H1 (cell line): ENCODE results near the gene N4BP3. TPM values are rescaled to one million over a fixed set of nuclear protein-coding genes. Genes with fewer than 3 reads are reported as not detected.

Experiments
- CTCF ChIA-PET: fragments of 300-600 bp; sonication (Branson Sonifier 250); formaldehyde crosslinking; loops from one replicate; lab custom pipeline; 2021; ENCODE audit not compliant: partially characterized antibody; lab: Charles Lee
- POLR2A ChIA-PET: fragments of 300-600 bp; sonication (Branson Sonifier 250); formaldehyde crosslinking; loops from one replicate; lab custom pipeline; 2021; ENCODE audit warnings: inconsistent platforms; ENCODE audit not compliant: partially characterized antibody; lab: Charles Lee
- DNase-seq, 2 experiments: peaks; one replicate each; pipeline versions ENCODE4 v3.0.0 to v3.0.0-alpha.2; 2010 to 2022; ENCODE audit warnings: low spot score in 2 of 2, low read depth in 1 of 2, mixed read lengths in 1 of 2
- FAIRE-seq: peaks from 2 replicates; lab custom pipeline; 2011; peaks lifted over from hg19 to GRCh38; lab: Jason Lieb, UNC
- H2AFZ ChIP-seq: 2 replicates; pipeline ENCODE4 v1.8.1; 2012; ENCODE audit warnings: low read length, inconsistent platforms
- H2AK5ac ChIP-seq: 2 replicates; pipeline ENCODE4 v1.6.1; 2013; ENCODE audit warnings: low read depth, low read length
- H2BK120ac ChIP-seq: replicated peaks from 2 replicates; pipeline ENCODE3; 2013; ENCODE audit warnings: low read depth, low read length, inconsistent platforms
- H2BK12ac ChIP-seq: 2 replicates; pipeline ENCODE4 v1.6.1; 2013; ENCODE audit warnings: low read depth, low read length
- H2BK15ac ChIP-seq: 2 replicates; pipeline ENCODE4 v1.6.1; 2013; ENCODE audit warnings: low read length
- H2BK20ac ChIP-seq: 2 replicates; pipeline ENCODE4 v1.6.1; 2013; ENCODE audit warnings: low read length
- H2BK5ac ChIP-seq: 2 replicates; pipeline ENCODE4 v1.6.1; 2013; ENCODE audit warnings: low read depth, low read length
- H3K14ac ChIP-seq: 2 replicates; pipeline ENCODE4 v1.6.1; 2013; ENCODE audit warnings: inconsistent platforms; ENCODE audit not compliant: insufficient read length
- H3K18ac ChIP-seq: 2 replicates; pipeline ENCODE4 v1.6.1; 2013; ENCODE audit warnings: low read length; ENCODE audit errors: extremely low read depth
- H3K23ac ChIP-seq: 2 replicates; pipeline ENCODE4 v1.6.1; 2013; ENCODE audit warnings: inconsistent platforms; ENCODE audit not compliant: insufficient read length
- H3K23me2 ChIP-seq: 2 replicates; pipeline ENCODE4 v1.6.1; 2013; ENCODE audit warnings: low read depth, low read length
- H3K27ac ChIP-seq: 2 replicates; pipeline ENCODE4 v1.6.1; 2011; ENCODE audit warnings: low read depth, low read length, inconsistent platforms
- H3K27me3 ChIP-seq, 4 experiments: replicated peaks in 1 of 4; 1 replicate in 1 of 4; 2 replicates in 3 of 4; pipeline versions ENCODE4 v1.6.1 to v1.8.1; 2011 to 2013; ENCODE audit warnings: low read length in 3 of 4, mild to moderate bottlenecking in 3 of 4, inconsistent platforms in 2 of 4, mixed read lengths in 2 of 4, moderate library complexity in 1 of 4; ENCODE audit not compliant: control insufficient read depth in 3 of 4, insufficient read depth in 3 of 4; ENCODE audit errors: extremely low read depth in 1 of 4
- H3K36me3 ChIP-seq, 4 experiments: 2 replicates each; pipeline versions ENCODE4 v1.6.1 to v1.8.1; 2011 to 2013; ENCODE audit warnings: mild to moderate bottlenecking in 4 of 4, low read length in 3 of 4, moderate library complexity in 2 of 4, control low read depth in 1 of 4, inconsistent platforms in 1 of 4; ENCODE audit not compliant: insufficient read depth in 4 of 4, control insufficient read depth in 2 of 4
- H3K4ac ChIP-seq: replicated peaks from 2 replicates; pipeline ENCODE3; 2013; ENCODE audit warnings: low read length, low read depth, mixed read lengths, inconsistent platforms; ENCODE audit not compliant: insufficient read length
- H3K4me1 ChIP-seq, 4 experiments: replicated peaks in 1 of 4; 1 replicate in 1 of 4; 2 replicates in 3 of 4; pipeline versions ENCODE4 v1.6.1 to v1.8.1; 2011 to 2013; ENCODE audit warnings: low read length in 3 of 4, inconsistent platforms in 2 of 4, mixed read lengths in 1 of 4; ENCODE audit not compliant: insufficient read depth in 4 of 4, control insufficient read depth in 3 of 4
- H3K4me2 ChIP-seq, 2 experiments: 2 replicates each; pipeline versions ENCODE4 v1.6.1 to v1.8.1; 2011 to 2013; ENCODE audit warnings: low read depth in 2 of 2, low read length in 2 of 2, control low read depth in 1 of 2, inconsistent platforms in 1 of 2, mild to moderate bottlenecking in 1 of 2; ENCODE audit not compliant: insufficient read depth in 1 of 2
- H3K4me3 ChIP-seq, 4 experiments: fragments of 200-600, 300-600 bp in 1 of 4; sonication (generic), shearing (Covaris generic), sonication (Bioruptor Twin) in 1 of 4; 2 replicates each; pipeline versions ENCODE4 v1.5.1 to v1.8.1; 2011 to 2016; ENCODE audit warnings: low read length in 4 of 4, low read depth in 3 of 4, control low read depth in 2 of 4, inconsistent platforms in 2 of 4, mild to moderate bottlenecking in 2 of 4, mixed read lengths in 1 of 4, moderate library complexity in 1 of 4; ENCODE audit not compliant: insufficient read depth in 2 of 4; ENCODE audit errors: extremely low read depth in 1 of 4
- H3K56ac ChIP-seq: replicated peaks from 2 replicates; pipeline ENCODE3; 2013; ENCODE audit warnings: low read depth, mild to moderate bottlenecking, mixed read lengths, low read length, inconsistent platforms; ENCODE audit not compliant: insufficient read length
- H3K79me1 ChIP-seq: 2 replicates; pipeline ENCODE4 v1.6.1; 2013; ENCODE audit warnings: low read depth, low read length, control low read depth
- H3K79me2 ChIP-seq, 2 experiments: 2 replicates each; pipeline versions ENCODE4 v1.6.1 to v1.8.1; 2012 to 2013; ENCODE audit warnings: low read length in 2 of 2, mild to moderate bottlenecking in 2 of 2, inconsistent platforms in 1 of 2; ENCODE audit not compliant: insufficient read depth in 2 of 2, control insufficient read depth in 1 of 2
- H3K9ac ChIP-seq, 4 experiments: replicated peaks in 1 of 4; 1 replicate in 1 of 4; 2 replicates in 3 of 4; pipeline versions ENCODE4 v1.6.1 to v1.8.1; 2011 to 2013; ENCODE audit warnings: low read depth in 3 of 4, low read length in 3 of 4, control low read depth in 2 of 4, mild to moderate bottlenecking in 2 of 4, moderate library complexity in 2 of 4, inconsistent platforms in 1 of 4; ENCODE audit errors: extremely low read depth in 1 of 4
- H3K9me3 ChIP-seq, 2 experiments: 2 replicates each; pipeline versions ENCODE4 v1.6.1 to v1.8.1; 2012 to 2013; ENCODE audit warnings: mild to moderate bottlenecking in 2 of 2, moderate library complexity in 2 of 2, control low read depth in 1 of 2, inconsistent platforms in 1 of 2, low read depth in 1 of 2, low read length in 1 of 2, mixed read lengths in 1 of 2; ENCODE audit not compliant: insufficient read depth in 2 of 2
- H4K20me1 ChIP-seq, 2 experiments: replicated peaks in 1 of 2; 2 replicates each; pipeline versions ENCODE3 to v1.8.1; 2011 to 2013; ENCODE audit warnings: inconsistent platforms in 2 of 2, low read length in 2 of 2, mild to moderate bottlenecking in 1 of 2; ENCODE audit not compliant: insufficient read depth in 2 of 2, control insufficient read depth in 1 of 2
- H4K5ac ChIP-seq: 2 replicates; pipeline ENCODE4 v1.6.1; 2013; ENCODE audit warnings: low read length, low read depth, mixed read lengths, inconsistent platforms; ENCODE audit not compliant: insufficient read length
- H4K8ac ChIP-seq: 2 replicates; pipeline ENCODE4 v1.8.0; 2013; ENCODE audit warnings: mild to moderate bottlenecking, moderate library complexity, low read length, inconsistent platforms; ENCODE audit not compliant: insufficient read depth; ENCODE audit errors: extremely low read depth
- H4K91ac ChIP-seq: replicated peaks from 2 replicates; pipeline ENCODE3; 2013; ENCODE audit warnings: low read length, mixed read lengths, inconsistent platforms; ENCODE audit not compliant: insufficient read length
- NANOG ChIP-seq: IDR thresholded peaks from 2 replicates; pipeline ENCODE4 v1.6.1; 2011; ENCODE audit warnings: low read length, low read depth, mild to moderate bottlenecking, inconsistent platforms; ENCODE audit not compliant: insufficient read depth, poor library complexity, severe bottlenecking
- WGBS, 2 experiments: shearing (Covaris generic) in 1 of 2; methylation state at CpG; one replicate each; pipeline versions ENCODE4 v1.1.6 to v1.1.7; 2013 to 2015; ENCODE audit warnings: low lambda C conversion rate in 2 of 2, mixed read lengths in 2 of 2, inconsistent platforms in 1 of 2, low coverage in 1 of 2, missing lambda C conversion rate in 1 of 2; ENCODE audit not compliant: insufficient replicate concordance in 2 of 2, insufficient coverage in 1 of 2, insufficient read length in 1 of 2; ENCODE audit errors: extremely low coverage in 1 of 2, missing lambda C conversion rate in 1 of 2; 5-methylcytosine and 5-hydroxymethylcytosine counted together
- polyA plus RNA-seq, 7 experiments: library from polyadenylated mRNA; depleted of rRNA in 3 of 7; stranded (reverse) in 5 of 7; unstranded in 2 of 7; fragments of >200 nt in 5 of 7; fragments of 200-250 nt in 2 of 7; gene quantifications; 1 replicate in 5 of 7; 2 replicates in 1 of 7; 4 replicates in 1 of 7; pipeline versions ENCODE4 v1.2.1 to v1.2.3, GENCODE V29; 2011 to 2013; ENCODE audit warnings: missing spikeins in 2 of 7, mixed read lengths in 2 of 7
- total RNA-seq: library from RNA; stranded (reverse); fragmentation: NEBNext Ultra II Directional; extraction: Animal tissue kit (Norgen Biotek cat#: 25700); gene quantifications from 2 replicates; pipeline ENCODE4 v1.2.1, GENCODE V29; 2021
- TF ChIP-seq, protein P1 (sequence below), 3 experiments: IDR thresholded peaks; 1 replicate in 2 of 3; 2 replicates in 1 of 3; pipeline versions ENCODE4 v1.5.1 to v1.6.1; 2011; ENCODE audit warnings: low read length in 3 of 3, mild to moderate bottlenecking in 3 of 3, inconsistent platforms in 2 of 3, low read depth in 1 of 3, moderate library complexity in 1 of 3; ENCODE audit not compliant: insufficient read depth in 1 of 3; ENCODE audit errors: control extremely low read depth in 1 of 3

N4BP3 gene
- total and polyA plus RNA-seq, 2 of the 8 experiments (the other 6 are each of a cell fraction or from before 2014, with no cell fraction given) = 13.1 to 39.2 TPM

- H3K9ac ChIP-seq = no peak overlapping the region
- no peaks in the 10 kb centered on the region for H3K36me3 ChIP-seq
- no peaks in the 10 kb centered on the region for H3K9me3 ChIP-seq
- H3K18ac ChIP-seq = no peak overlapping the region
- no peak overlapping the region for H3K4ac ChIP-seq
- H3K56ac ChIP-seq = no peak overlapping the region
- WGBS, 2 experiments = 88% methylated on average over 14 of the region's 14 CpGs; no CpG with 5 or more reads in 1 of the 2 experiments
- TF ChIP-seq, protein P1, sequence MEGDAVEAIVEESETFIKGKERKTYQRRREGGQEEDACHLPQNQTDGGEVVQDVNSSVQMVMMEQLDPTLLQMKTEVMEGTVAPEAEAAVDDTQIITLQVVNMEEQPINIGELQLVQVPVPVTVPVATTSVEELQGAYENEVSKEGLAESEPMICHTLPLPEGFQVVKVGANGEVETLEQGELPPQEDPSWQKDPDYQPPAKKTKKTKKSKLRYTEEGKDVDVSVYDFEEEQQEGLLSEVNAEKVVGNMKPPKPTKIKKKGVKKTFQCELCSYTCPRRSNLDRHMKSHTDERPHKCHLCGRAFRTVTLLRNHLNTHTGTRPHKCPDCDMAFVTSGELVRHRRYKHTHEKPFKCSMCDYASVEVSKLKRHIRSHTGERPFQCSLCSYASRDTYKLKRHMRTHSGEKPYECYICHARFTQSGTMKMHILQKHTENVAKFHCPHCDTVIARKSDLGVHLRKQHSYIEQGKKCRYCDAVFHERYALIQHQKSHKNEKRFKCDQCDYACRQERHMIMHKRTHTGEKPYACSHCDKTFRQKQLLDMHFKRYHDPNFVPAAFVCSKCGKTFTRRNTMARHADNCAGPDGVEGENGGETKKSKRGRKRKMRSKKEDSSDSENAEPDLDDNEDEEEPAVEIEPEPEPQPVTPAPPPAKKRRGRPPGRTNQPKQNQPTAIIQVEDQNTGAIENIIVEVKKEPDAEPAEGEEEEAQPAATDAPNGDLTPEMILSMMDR (IDR thresholded peaks at IDR 0.05; ENCODE audit: control extremely low read depth in 1 of 3, insufficient read depth in 1 of 3, low read depth in 1 of 3, low read length in 3 of 3) = peak in 1 of 3 experiments; percentile 8; a peak in 1 of 4 replicates
- TF ChIP-seq NANOG = no peak
- H2BK5ac ChIP-seq = no peak overlapping the region
- H2BK15ac ChIP-seq = no peak overlapping the region
- H3K4me3 ChIP-seq = no peak overlapping the region
- no peak overlapping the region for H2BK20ac ChIP-seq
- FAIRE-seq = no peak
- H4K91ac ChIP-seq = no peak overlapping the region
- no peak overlapping the region for H3K23ac ChIP-seq
- no peak overlapping the region for H2AK5ac ChIP-seq
- no peak overlapping the region for H2BK12ac ChIP-seq
- H3K79me1 ChIP-seq = no peaks in the 10 kb centered on the region
- H4K8ac ChIP-seq = no peak overlapping the region
- no peak overlapping the region for H2AFZ ChIP-seq
- H3K4me1 ChIP-seq = peaks cover 0 to 12% (median 4%) of the 10 kb centered on the region in 4 experiments; a peak in 2 of 7 replicates
- no peak overlapping the region for H2BK120ac ChIP-seq
- H3K14ac ChIP-seq = no peak overlapping the region
- DNase-seq = no peak
- no peaks in the 10 kb centered on the region for H4K20me1 ChIP-seq
- no peak overlapping the region for H3K27ac ChIP-seq
- H4K5ac ChIP-seq = no peak overlapping the region
- CTCF ChIA-PET = interaction anchor here (0.6 to 14.6 kb wide), 22 partner anchors 12 to 161 kb away, joined by 3 to 515 read pairs (median 14); partner anchors contain the start of genes N4BP3 and NHP2
- no peaks in the 10 kb centered on the region for H3K79me2 ChIP-seq
- POLR2A ChIA-PET = interaction anchor here (0.6 to 11.1 kb wide), 8 partner anchors 10 to 86 kb away, joined by 3 to 115 read pairs (median 10); partner anchors contain the start of genes NHP2 and RMND5B
- H3K27me3 ChIP-seq = peaks cover 0 to 11% (median 6%) of the 10 kb centered on the region in 4 experiments; a peak in 3 of 7 replicates
- H3K23me2 ChIP-seq = no peaks in the 10 kb centered on the region
- H3K4me2 ChIP-seq = no peak overlapping the region
These were observed 38.9 kb upstream of the N4BP3 start for GRCh38 chr5:178074266-178074952.
